Spleen (tissue), 7 donors: ENCODE measurements around the gene OR1S2.

ENCODE experiments used
- CTCF ChIP-seq, 11 experiments: fragments of 200-600 bp in 7 of 11; fragments of 450-650 bp in 4 of 11; sonication (generic) in 4 of 11; IDR thresholded peaks in 8 of 11; conservative IDR thresholded peaks in 3 of 11; 1 replicate in 7 of 11; 2 replicates in 4 of 11; pipeline versions ENCODE4 v1.4.0 to v1.8.0; 2016 to 2021; ENCODE audit warnings: antibody characterized with exemption in 11 of 11, inconsistent platforms in 4 of 11, mild to moderate bottlenecking in 1 of 11
- POLR2A ChIP-seq, 3 donors: fragments of 450-650 bp; IDR thresholded peaks; one replicate each; pipeline ENCODE4 v1.5.1; 2017; ENCODE audit warnings: antibody characterized with exemption in 3 of 3, mild to moderate bottlenecking in 1 of 3
- POLR2AphosphoS5 ChIP-seq, 3 donors: sonication (generic); formaldehyde crosslinking; IDR thresholded peaks; one replicate each; pipeline ENCODE4 v1.5.1; 2017; ENCODE audit warnings: antibody characterized with exemption in 3 of 3
- donor health status: DM: no; HTN: no; CAD: no; lungs with moderate emphysema.
- donor health status: DM: no; HTN: no; CAD: no.
- donor health status: DM: no; HTN: no; CAD: no.

GRCh38 chr11:58188770-58189169 is 15.2 kb downstream of the OR1S2 start, which contains the start of gene OR9Q2:
- TF ChIP-seq CTCF (IDR thresholded peaks at IDR 0.05 in 8 of 11, conservative IDR thresholded peaks at IDR 0.05 in 3 of 11) (no peak), POLR2A (IDR thresholded peaks at IDR 0.05) (no peak), POLR2AphosphoS5 (IDR thresholded peaks at IDR 0.05) (no peak)
